IMR-90 (cell line): ENCODE data around the gene GMEB2. TPM values are rescaled to one million over a fixed set of nuclear protein-coding genes. Genes with fewer than 3 reads are reported as not detected.

ENCODE experiments used
- ATAC-seq: fragments of 200-7000 bp; cut with Tn5 transposase; 2 replicates; pipeline ENCODE4 v1.9.1; 2020; ENCODE audit warnings: low read depth, mild to moderate bottlenecking, moderate library complexity
- BruUV-seq: library from RNA; stranded (reverse); fragments of 400-500 nt; replicated peaks from 2 replicates; lab custom pipeline; 2021; lab: Mats Ljungman, UMichigan
- CTCF ChIA-PET: fragments of 300-600 bp; formaldehyde crosslinking; extraction: SDS; loops from one replicate; lab custom pipeline; 2021; ENCODE audit warnings: antibody characterized with exemption; lab: Yijun Ruan, JAX
- POLR2A ChIA-PET: fragments of 300-600 bp; sonication (Branson Sonifier 250); formaldehyde crosslinking; loops from one replicate; lab custom pipeline; 2022; ENCODE audit warnings: antibody characterized with exemption; ENCODE audit not compliant: unreplicated experiment; lab: Charles Lee
- DNase-seq: peaks from one replicate; pipeline ENCODE4 v3.0.0; 2013
- H2AFZ ChIP-seq: replicated peaks from 2 replicates; pipeline ENCODE3; 2013; ENCODE audit warnings: low read length, mild to moderate bottlenecking; ENCODE audit not compliant: poor library complexity
- H2AK5ac ChIP-seq: 2 replicates; pipeline ENCODE4 v1.6.1; 2013; ENCODE audit warnings: low read depth, low read length, inconsistent platforms
- H2AK9ac ChIP-seq: replicated peaks from 2 replicates; pipeline ENCODE3; 2013; ENCODE audit warnings: mild to moderate bottlenecking, low read depth, low read length, moderate library complexity; ENCODE audit not compliant: poor library complexity
- H2BK120ac ChIP-seq: 2 replicates; pipeline ENCODE4 v1.6.1; 2013; ENCODE audit warnings: low read depth, low read length, inconsistent platforms
- H2BK15ac ChIP-seq: 3 replicates; pipeline ENCODE4 v1.6.1; 2013; ENCODE audit warnings: low read depth, low read length, inconsistent platforms
- H2BK20ac ChIP-seq: 2 replicates; pipeline ENCODE4 v1.6.1; 2013; ENCODE audit warnings: low read depth, mild to moderate bottlenecking, inconsistent platforms, low read length, moderate library complexity
- H2BK5ac ChIP-seq: 2 replicates; pipeline ENCODE4 v1.6.1; 2013; ENCODE audit warnings: mild to moderate bottlenecking, low read depth, low read length, inconsistent platforms; ENCODE audit not compliant: poor library complexity, severe bottlenecking
- H3K14ac ChIP-seq: replicated peaks from 2 replicates; pipeline ENCODE4 v1.6.1; 2013; ENCODE audit warnings: low read depth, low read length, inconsistent platforms
- H3K18ac ChIP-seq: 2 replicates; pipeline ENCODE4 v1.6.1; 2013; ENCODE audit warnings: low read depth, low read length, control low read depth
- H3K23ac ChIP-seq: 2 replicates; pipeline ENCODE4 v1.6.1; 2013; ENCODE audit warnings: low read depth, low read length, inconsistent platforms
- H3K27ac ChIP-seq: 2 replicates; pipeline ENCODE4 v1.5.1; 2013; ENCODE audit warnings: mild to moderate bottlenecking, control low read depth, low read length; ENCODE audit not compliant: insufficient read depth
- H3K27me3 ChIP-seq: 2 replicates; pipeline ENCODE4 v1.6.1; 2013; ENCODE audit warnings: low read length; ENCODE audit not compliant: control insufficient read depth, insufficient read depth
- H3K36me3 ChIP-seq: 2 replicates; pipeline ENCODE4 v1.6.1; 2013; ENCODE audit warnings: low read length, mixed read lengths; ENCODE audit not compliant: control insufficient read depth, insufficient read depth
- H3K4ac ChIP-seq: 2 replicates; pipeline ENCODE4 v1.6.1; 2013; ENCODE audit warnings: low read depth, low read length, inconsistent platforms
- H3K4me1 ChIP-seq: 2 replicates; pipeline ENCODE4 v1.6.1; 2013; ENCODE audit warnings: low read length, mixed read lengths; ENCODE audit not compliant: control insufficient read depth, insufficient read depth
- H3K4me2 ChIP-seq: 2 replicates; pipeline ENCODE4 v1.6.1; 2013; ENCODE audit warnings: low read depth, mild to moderate bottlenecking, control low read depth, low read length, moderate library complexity
- H3K4me3 ChIP-seq: 2 replicates; pipeline ENCODE4 v1.5.1; 2013; ENCODE audit warnings: low read depth, mild to moderate bottlenecking, control low read depth, low read length, moderate library complexity; ENCODE audit not compliant: insufficient read depth
- H3K56ac ChIP-seq: 2 replicates; pipeline ENCODE4 v1.6.1; 2013; ENCODE audit warnings: low read length, inconsistent platforms; ENCODE audit not compliant: insufficient read depth; ENCODE audit errors: extremely low read depth
- H3K79me1 ChIP-seq, 2 experiments: 2 replicates each; pipeline ENCODE4 v1.6.1; 2013; ENCODE audit warnings: low read length in 2 of 2, inconsistent platforms in 1 of 2, low read depth in 1 of 2
- H3K9ac ChIP-seq: 2 replicates; pipeline ENCODE4 v1.6.1; 2013; ENCODE audit warnings: low read depth, low read length, control low read depth
- H3K9me1 ChIP-seq: 2 replicates; pipeline ENCODE4 v1.6.1; 2013; ENCODE audit warnings: low read length, inconsistent platforms; ENCODE audit not compliant: insufficient read depth
- H3K9me3 ChIP-seq: 2 replicates; pipeline ENCODE4 v1.6.1; 2013; ENCODE audit warnings: low read length; ENCODE audit not compliant: control insufficient read depth, insufficient read depth
- H4K20me1 ChIP-seq: 2 replicates; pipeline ENCODE4 v1.6.1; 2013; ENCODE audit warnings: low read length, inconsistent platforms; ENCODE audit not compliant: insufficient read depth
- H4K5ac ChIP-seq: 2 replicates; pipeline ENCODE4 v1.6.1; 2013; ENCODE audit warnings: mild to moderate bottlenecking, low read depth, low read length, control low read depth
- H4K8ac ChIP-seq, 2 experiments: 2 replicates each; pipeline ENCODE4 v1.6.1; 2013; ENCODE audit warnings: low read depth in 2 of 2, low read length in 2 of 2, control low read depth in 1 of 2, inconsistent platforms in 1 of 2
- H4K91ac ChIP-seq: 2 replicates; pipeline ENCODE4 v1.6.1; 2013; ENCODE audit warnings: low read depth, low read length, inconsistent platforms; ENCODE audit not compliant: insufficient read depth
- BHLHE40 ChIP-seq: fragments of 150-350 bp; IDR thresholded peaks from 2 replicates; pipeline ENCODE4 v1.6.1; 2016; ENCODE audit warnings: mild to moderate bottlenecking, low read depth, low read length
- CEBPB ChIP-seq: IDR thresholded peaks from 2 replicates; pipeline ENCODE4 v1.6.1; 2012; ENCODE audit warnings: low read depth, low read length, improper control_type of control experiment
- CHD1 ChIP-seq: IDR thresholded peaks from 2 replicates; pipeline ENCODE4 v1.6.1; 2012; ENCODE audit warnings: low read depth, low read length, improper control_type of control experiment
- FOS ChIP-seq: fragments of 150-350 bp; IDR thresholded peaks from 2 replicates; pipeline ENCODE4 v1.6.1; 2016; ENCODE audit warnings: low read depth, low read length
- MAFK ChIP-seq: IDR thresholded peaks from 2 replicates; pipeline ENCODE4 v1.6.1; 2012; ENCODE audit warnings: low read depth, low read length, improper control_type of control experiment
- MAZ ChIP-seq: IDR thresholded peaks from 2 replicates; pipeline ENCODE4 v1.6.1; 2012; ENCODE audit warnings: low read depth, mild to moderate bottlenecking, low read length, improper control_type of control experiment, moderate library complexity, borderline replicate concordance
- MXI1 ChIP-seq: IDR thresholded peaks from 2 replicates; pipeline ENCODE4 v1.6.1; 2012; ENCODE audit warnings: low read depth, mild to moderate bottlenecking, low read length, moderate library complexity, borderline replicate concordance
- NFE2L2 ChIP-seq: fragments of 150-350 bp; IDR thresholded peaks from 2 replicates; pipeline ENCODE4 v1.6.1; 2016; ENCODE audit warnings: low read depth, mild to moderate bottlenecking, low read length
- POLR2A ChIP-seq: IDR thresholded peaks from 2 replicates; pipeline ENCODE4 v1.6.1; 2012; ENCODE audit warnings: mild to moderate bottlenecking, low read depth, low read length
- RCOR1 ChIP-seq: IDR thresholded peaks from 2 replicates; pipeline ENCODE4 v1.6.1; 2012; ENCODE audit warnings: mild to moderate bottlenecking, low read length, improper control_type of control experiment; ENCODE audit not compliant: insufficient replicate concordance
- RFX5 ChIP-seq: IDR thresholded peaks from 2 replicates; pipeline ENCODE4 v1.8.0; 2012; ENCODE audit warnings: low read depth, mild to moderate bottlenecking, low read length, moderate library complexity
- SMC3 ChIP-seq: fragments of 150-350 bp; IDR thresholded peaks from 2 replicates; pipeline ENCODE4 v1.6.1; 2016; ENCODE audit warnings: low read depth, mild to moderate bottlenecking, antibody characterized with exemption, low read length, moderate library complexity
- WGBS, 2 experiments: methylation state at CpG; one replicate each; pipeline versions ENCODE4 v1.1.5 to v1.1.7; 2013; ENCODE audit warnings: missing lambda C conversion rate in 2 of 2; ENCODE audit not compliant: insufficient read length in 1 of 2; ENCODE audit errors: extremely low coverage in 2 of 2; 5-methylcytosine and 5-hydroxymethylcytosine counted together
- dilution Hi-C: fragments of 300-500 bp; cut with HindIII; formaldehyde crosslinking; loops from one replicate; pipeline ENCODE4 v1.14.3; 2018; ENCODE audit warnings: low sequenced_read_pairs; ENCODE audit not compliant: unreplicated experiment
- in situ Hi-C: fragments of 300-500 bp; cut with MboI; formaldehyde crosslinking; loops from 3 replicates; pipeline ENCODE4 v1.14.3; 2019; ENCODE audit warnings: low sequenced_read_pairs, inconsistent platforms, mixed read lengths
- intact Hi-C: fragments of 100-400 bp; cut with micrococcal nuclease; formaldehyde crosslinking; loops from 2 replicates; pipeline ENCODE4 v1.10.0; 2022
- polyA plus RNA-seq, 3 experiments: library from polyadenylated mRNA; depleted of rRNA; stranded (reverse); fragments of >200 nt; gene quantifications; 2 replicates each; pipeline ENCODE4 v1.2.3, GENCODE V29; 2012; ENCODE audit warnings: low replicate concordance in 1 of 3
- total RNA-seq: library from RNA; depleted of rRNA; stranded (reverse); fragments of >200 nt; gene quantifications from 2 replicates; pipeline ENCODE4 v1.2.3, GENCODE V29; 2012
- TF ChIP-seq, protein P1 (sequence below): fragments of 150-350 bp; IDR thresholded peaks from 2 replicates; pipeline ENCODE4 v1.6.1; 2017; ENCODE audit warnings: mild to moderate bottlenecking, antibody characterized with exemption, low read length, low read depth
- TF ChIP-seq, protein P2 (sequence below): conservative IDR thresholded peaks from 2 replicates; pipeline ENCODE4 v1.5.1; 2012; ENCODE audit warnings: mild to moderate bottlenecking, low read depth, low read length, improper control_type of control experiment
- TF ChIP-seq, protein P3 (sequence below): fragments of 150-350 bp; IDR thresholded peaks from 2 replicates; pipeline ENCODE4 v1.6.1; 2016; ENCODE audit warnings: low read depth, mild to moderate bottlenecking, low read length, moderate library complexity, borderline replicate concordance

Gene GMEB2
- total and polyA plus RNA-seq, 2 of the 4 experiments (the other 2 are of a cell fraction), result 5.0 to 10.0 TPM

DNA sequence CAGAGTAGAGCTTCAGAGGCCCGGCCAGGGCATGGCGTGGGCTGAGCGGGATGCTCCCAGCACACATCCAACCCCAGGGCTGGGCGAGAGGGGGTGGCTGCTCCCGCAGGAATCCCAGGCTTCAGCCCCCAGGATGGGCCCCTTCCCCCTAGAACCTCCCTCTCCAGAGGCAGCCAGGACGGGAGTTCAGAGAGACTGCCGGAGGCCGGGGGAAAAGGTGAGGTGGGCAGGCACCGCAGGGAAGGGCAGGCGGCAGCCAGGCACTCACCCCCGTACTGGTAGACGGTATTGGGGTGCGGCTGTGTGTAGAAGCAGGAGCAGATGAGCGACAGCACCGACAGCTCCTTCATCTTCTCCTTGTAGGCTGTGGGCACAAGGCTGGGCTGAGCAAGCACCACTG lies 17.0 kb upstream of the GMEB2 start:
- no peak overlapping the region for H3K4ac ChIP-seq
- intact Hi-C loops (no loop called here), in situ Hi-C loops (no loop called here), dilution Hi-C loops (no loop called here)
- no peaks in the 10 kb centered on the region for H3K9me3 ChIP-seq
- no peaks in the 10 kb centered on the region for H3K36me3 ChIP-seq
- no peak for TF ChIP-seq FOS
- no peak for TF ChIP-seq RFX5
- TF ChIP-seq MXI1, result no peak
- TF ChIP-seq MAFK, result no peak
- TF ChIP-seq CHD1, result no peak
- no peak for TF ChIP-seq MAZ
- no peak for TF ChIP-seq BHLHE40
- no peak for TF ChIP-seq CEBPB
- TF ChIP-seq, protein P1, sequence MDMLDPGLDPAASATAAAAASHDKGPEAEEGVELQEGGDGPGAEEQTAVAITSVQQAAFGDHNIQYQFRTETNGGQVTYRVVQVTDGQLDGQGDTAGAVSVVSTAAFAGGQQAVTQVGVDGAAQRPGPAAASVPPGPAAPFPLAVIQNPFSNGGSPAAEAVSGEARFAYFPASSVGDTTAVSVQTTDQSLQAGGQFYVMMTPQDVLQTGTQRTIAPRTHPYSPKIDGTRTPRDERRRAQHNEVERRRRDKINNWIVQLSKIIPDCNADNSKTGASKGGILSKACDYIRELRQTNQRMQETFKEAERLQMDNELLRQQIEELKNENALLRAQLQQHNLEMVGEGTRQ, result no peak
- TF ChIP-seq, protein P2, sequence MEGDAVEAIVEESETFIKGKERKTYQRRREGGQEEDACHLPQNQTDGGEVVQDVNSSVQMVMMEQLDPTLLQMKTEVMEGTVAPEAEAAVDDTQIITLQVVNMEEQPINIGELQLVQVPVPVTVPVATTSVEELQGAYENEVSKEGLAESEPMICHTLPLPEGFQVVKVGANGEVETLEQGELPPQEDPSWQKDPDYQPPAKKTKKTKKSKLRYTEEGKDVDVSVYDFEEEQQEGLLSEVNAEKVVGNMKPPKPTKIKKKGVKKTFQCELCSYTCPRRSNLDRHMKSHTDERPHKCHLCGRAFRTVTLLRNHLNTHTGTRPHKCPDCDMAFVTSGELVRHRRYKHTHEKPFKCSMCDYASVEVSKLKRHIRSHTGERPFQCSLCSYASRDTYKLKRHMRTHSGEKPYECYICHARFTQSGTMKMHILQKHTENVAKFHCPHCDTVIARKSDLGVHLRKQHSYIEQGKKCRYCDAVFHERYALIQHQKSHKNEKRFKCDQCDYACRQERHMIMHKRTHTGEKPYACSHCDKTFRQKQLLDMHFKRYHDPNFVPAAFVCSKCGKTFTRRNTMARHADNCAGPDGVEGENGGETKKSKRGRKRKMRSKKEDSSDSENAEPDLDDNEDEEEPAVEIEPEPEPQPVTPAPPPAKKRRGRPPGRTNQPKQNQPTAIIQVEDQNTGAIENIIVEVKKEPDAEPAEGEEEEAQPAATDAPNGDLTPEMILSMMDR, result no peak
- no peak for TF ChIP-seq POLR2A
- no peak for TF ChIP-seq RCOR1
- TF ChIP-seq SMC3, result no peak
- TF ChIP-seq NFE2L2, result no peak
- TF ChIP-seq, protein P3, sequence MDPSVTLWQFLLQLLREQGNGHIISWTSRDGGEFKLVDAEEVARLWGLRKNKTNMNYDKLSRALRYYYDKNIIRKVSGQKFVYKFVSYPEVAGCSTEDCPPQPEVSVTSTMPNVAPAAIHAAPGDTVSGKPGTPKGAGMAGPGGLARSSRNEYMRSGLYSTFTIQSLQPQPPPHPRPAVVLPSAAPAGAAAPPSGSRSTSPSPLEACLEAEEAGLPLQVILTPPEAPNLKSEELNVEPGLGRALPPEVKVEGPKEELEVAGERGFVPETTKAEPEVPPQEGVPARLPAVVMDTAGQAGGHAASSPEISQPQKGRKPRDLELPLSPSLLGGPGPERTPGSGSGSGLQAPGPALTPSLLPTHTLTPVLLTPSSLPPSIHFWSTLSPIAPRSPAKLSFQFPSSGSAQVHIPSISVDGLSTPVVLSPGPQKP, result no peak
- no peak overlapping the region for H3K9ac ChIP-seq
- H2AK5ac ChIP-seq, result no peak overlapping the region
- H3K79me1 ChIP-seq, result no peaks in the 10 kb centered on the region; a peak in 1 of 4 replicates
- no peaks in the 10 kb centered on the region for H3K4me1 ChIP-seq
- H4K8ac ChIP-seq, result no peak overlapping the region
- H4K91ac ChIP-seq, result no peak overlapping the region
- H2BK5ac ChIP-seq, result no peak overlapping the region
- no peak overlapping the region for H3K14ac ChIP-seq
- H3K4me2 ChIP-seq, result no peak overlapping the region
- H3K27ac ChIP-seq, result no peak overlapping the region
- H3K9me1 ChIP-seq, result no peaks in the 10 kb centered on the region; the same call in 1 of the 2 replicates
- no peaks in the 10 kb centered on the region for H3K27me3 ChIP-seq
- no peak overlapping the region for H2AFZ ChIP-seq
- H2BK15ac ChIP-seq, result no peak overlapping the region
- H2AK9ac ChIP-seq, result no peak overlapping the region
- H3K18ac ChIP-seq, result no peak overlapping the region
- no peak overlapping the region for H4K5ac ChIP-seq
- WGBS, 2 experiments, result 88% methylated on average over 6 of the region's 15 CpGs; no CpG with 5 or more reads in 1 of the 2 experiments
- no peak overlapping the region for H3K4me3 ChIP-seq
- BruUV-seq, result no TSS peak
- ATAC-seq (no peak), DNase-seq (no peak)
- CTCF ChIA-PET, result no interaction called here
- H2BK120ac ChIP-seq, result no peak overlapping the region
- H2BK20ac ChIP-seq, result no peak overlapping the region
- peaks cover 3% of the 10 kb centered on the region for H4K20me1 ChIP-seq
- no peak overlapping the region for H3K23ac ChIP-seq
- no peak overlapping the region for H3K56ac ChIP-seq
- POLR2A ChIA-PET, result no interaction called here
